PC-3 (cell line): ENCODE results near the gene CAPN12.
"Not testable (repeated sequence)": the region's sequence is repeated elsewhere in the genome, so short reads cannot be mapped to it uniquely, and the experiment has no call there.

Source experiments
- CTCF ChIP-seq: fragments of 300-600 bp; sonication (generic); conservative IDR thresholded peaks from 2 replicates; pipeline ENCODE4 v1.5.1; 2017; ENCODE audit warnings: antibody characterized with exemption, low read depth, mild to moderate bottlenecking, low read length
- EZH2 ChIP-seq: fragments of 300-600 bp; sonication (generic); IDR thresholded peaks from one replicate; pipeline ENCODE4 v1.6.1; 2017; ENCODE audit warnings: antibody characterized with exemption, mild to moderate bottlenecking, low read length; ENCODE audit not compliant: unreplicated experiment

GRCh38 chr19:38760805-38761517, 16.7 kb upstream of the CAPN12 start:
- not testable (repeated sequence) for TF ChIP-seq CTCF, EZH2
